Epithelial cell of prostate (primary cell): ENCODE measurements around the gene CAMK4.
A peak's percentile ranks its signal among the peaks of the same experiment; 100 is the strongest.

Source experiments
- DNase-seq: peaks from one replicate; pipeline ENCODE4 v3.0.0-alpha.2; 2011; ENCODE audit warnings: low read depth, low spot score
- H3K27ac ChIP-seq: fragments of 450-650 bp; 2 replicates; pipeline ENCODE4 v1.5.1; 2017; ENCODE audit warnings: mild to moderate bottlenecking

The CAMK4 gene

GRCh38 chr5:111463311-111463710 is 239.1 kb downstream of the CAMK4 start:
- no peak for DNase-seq
- H3K27ac ChIP-seq: no peak overlapping the region

DNA sequence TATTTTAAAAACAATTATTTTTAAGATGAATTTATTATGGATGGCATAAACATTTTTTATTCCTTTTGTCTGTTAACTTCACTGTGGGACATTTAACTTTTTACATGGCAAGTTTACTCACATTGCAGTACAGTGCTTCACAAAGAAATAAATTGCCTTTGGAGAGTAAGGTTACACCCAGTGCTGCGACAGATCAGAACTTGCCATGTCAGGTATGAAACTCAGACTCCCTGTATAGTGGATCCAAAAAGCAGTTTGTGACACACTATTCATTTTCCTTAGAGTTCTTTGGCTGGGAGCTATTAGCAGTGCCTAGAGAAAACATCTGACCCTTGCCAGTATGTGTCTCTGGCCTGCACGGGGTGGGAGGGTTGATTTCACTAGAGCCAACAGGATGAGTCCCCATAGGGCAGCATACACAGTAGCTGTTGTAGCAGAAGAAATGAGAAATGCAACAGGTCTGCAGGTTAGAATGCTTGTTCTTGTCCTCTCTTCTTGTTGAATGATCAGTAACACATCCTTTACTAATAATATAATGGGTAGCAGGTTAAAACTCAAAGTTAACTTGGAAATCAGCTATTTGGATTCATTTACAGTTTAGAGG is 245.2 kb downstream of the CAMK4 start:
- H3K27ac ChIP-seq: no peak overlapping the region

GRCh38 chr5:111469903-111470302 is 245.7 kb downstream of the CAMK4 start:
- DNase-seq: no peak
- H3K27ac ChIP-seq: no peak overlapping the region

More for the DNA sequence above, 245.2 kb downstream of the CAMK4 start:
- no peak for DNase-seq

DNA sequence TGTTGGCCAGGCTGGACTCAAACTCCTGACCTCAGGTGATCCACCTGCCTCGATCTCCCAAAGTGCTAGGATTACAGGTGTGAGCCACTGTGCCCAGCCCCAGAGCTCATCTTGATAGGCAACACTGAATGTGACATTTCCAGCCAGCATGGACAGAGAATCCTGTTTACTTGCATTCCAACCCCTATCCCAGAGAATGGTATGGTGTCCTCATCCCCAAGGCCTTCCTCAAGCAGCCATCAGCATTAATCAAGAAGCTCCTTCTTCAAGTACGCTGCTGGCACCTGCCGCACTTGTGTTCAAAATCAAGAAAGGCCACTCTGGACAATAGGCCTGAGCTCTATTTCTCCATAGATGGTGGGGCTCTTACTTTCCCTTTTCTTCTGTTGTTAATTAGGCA is 247.9 kb downstream of the CAMK4 start:
- DNase-seq: no peak
- no peak overlapping the region for H3K27ac ChIP-seq

DNA sequence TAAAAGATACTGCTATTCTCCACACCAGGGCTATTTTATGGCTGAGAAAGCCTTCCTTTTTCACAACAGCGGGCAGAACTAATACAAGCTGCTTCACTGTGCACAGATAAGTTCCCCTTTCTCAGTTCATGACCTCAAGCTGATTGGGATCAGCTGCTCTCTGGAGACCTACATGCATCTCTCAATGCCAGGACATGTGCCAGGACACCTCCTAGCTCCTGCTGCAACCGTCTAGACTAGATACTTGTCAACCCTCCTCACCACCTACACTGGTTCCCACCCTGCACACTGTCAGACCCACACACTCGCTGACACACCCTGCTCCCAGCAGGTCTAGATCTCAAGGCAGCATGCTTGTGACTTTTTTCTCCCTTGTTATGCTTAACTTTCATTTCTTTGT is 248.4 kb downstream of the CAMK4 start:
- no peak for DNase-seq
- H3K27ac ChIP-seq: no peak overlapping the region

DNA sequence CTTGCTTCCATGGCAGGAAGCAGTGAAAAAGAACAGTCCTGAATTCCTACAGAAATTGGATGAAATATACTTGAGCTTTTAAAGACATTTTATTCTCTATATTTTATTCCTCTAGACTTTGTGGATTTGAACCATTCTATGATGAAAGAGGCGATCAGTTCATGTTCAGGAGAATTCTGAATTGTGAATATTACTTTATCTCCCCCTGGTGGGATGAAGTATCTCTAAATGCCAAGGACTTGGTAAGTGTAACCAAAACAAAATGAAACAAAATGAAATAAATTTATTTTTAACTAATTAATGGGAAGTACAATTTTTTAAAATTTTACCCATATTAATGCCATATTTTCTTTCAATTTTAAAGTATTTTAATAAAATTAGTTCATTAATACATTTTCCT is 254.1 kb downstream of the CAMK4 start:
- no peak for DNase-seq
- no peak overlapping the region for H3K27ac ChIP-seq

DNA sequence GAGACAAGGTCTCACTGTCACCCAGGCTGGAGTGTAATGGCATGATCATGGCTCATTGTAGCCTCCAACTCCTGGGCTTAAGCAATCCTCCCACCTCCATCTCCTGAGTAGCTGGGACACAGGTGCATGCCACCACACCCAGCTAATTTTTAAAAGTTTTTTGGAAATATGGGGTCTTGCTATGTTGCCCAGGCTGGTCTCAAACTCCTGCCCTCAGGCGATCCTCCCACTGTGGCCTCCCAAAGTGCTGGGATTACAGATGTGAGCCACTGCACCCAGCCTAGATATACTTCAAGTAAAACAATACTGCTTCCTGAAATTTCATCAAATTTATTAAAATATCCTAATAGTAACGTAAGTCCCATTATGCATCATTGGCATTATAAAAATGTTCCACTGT is 254.7 kb downstream of the CAMK4 start:
- no peak overlapping the region for H3K27ac ChIP-seq
- no peak for DNase-seq

DNA sequence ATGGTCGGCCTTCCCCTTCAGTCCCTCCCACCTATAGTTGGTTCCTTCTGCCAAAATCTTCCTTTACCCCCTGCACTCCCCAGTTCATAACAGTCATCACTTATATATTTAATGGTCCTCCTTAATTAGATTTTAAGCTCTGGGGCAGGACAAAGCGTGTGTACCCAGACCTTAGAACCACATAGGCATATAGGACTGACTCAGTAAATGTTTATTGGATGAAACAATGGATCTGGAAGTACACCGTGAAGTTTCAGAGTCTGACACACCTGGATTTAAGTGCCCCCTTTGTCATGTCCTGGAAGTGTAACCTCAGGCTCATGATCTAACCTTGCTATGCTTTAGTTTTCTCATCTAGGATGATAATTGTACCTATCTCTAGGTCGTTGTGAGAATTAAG is 256.2 kb downstream of the CAMK4 start:
- no peak for DNase-seq
- H3K27ac ChIP-seq: no peak overlapping the region

DNA sequence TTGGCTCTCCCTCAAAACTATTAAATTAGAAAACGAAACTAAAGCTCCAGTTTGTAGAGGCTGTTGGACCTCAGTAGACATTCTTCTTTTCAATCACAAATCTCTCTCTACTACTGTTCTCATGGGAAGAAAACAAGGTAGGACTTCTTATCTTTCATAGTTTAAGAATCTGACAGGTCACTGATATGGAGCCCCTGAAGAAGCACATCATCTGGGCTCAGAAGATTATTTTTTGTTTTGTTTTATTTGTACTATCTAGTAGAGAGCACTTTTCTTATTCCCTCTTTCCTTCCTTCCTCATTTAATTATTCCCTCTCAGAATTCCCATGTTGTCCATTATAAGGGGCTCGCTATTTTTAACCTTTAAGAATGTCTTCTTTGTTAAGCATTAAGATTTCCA is 261.9 kb downstream of the CAMK4 start:
- no peak overlapping the region for H3K27ac ChIP-seq
- DNase-seq: no peak

DNA sequence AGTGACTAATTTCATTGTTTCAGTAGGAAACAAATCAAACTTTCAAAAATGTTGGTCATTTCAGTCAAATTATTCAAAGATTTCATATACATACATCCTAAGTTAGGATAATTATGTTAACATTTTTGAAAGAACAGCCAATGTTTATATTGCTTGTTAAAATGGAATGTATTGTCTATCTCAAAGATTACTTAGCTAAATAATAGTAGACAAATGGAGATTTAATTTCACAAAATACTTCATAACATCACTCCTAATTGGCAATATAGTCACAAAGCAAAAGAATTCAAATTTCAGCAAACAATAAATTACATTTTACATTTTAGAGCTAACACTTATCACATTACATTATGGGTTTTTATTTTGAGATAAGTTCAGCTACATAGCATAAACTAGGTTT is 262.7 kb downstream of the CAMK4 start:
- no peak overlapping the region for H3K27ac ChIP-seq

DNA sequence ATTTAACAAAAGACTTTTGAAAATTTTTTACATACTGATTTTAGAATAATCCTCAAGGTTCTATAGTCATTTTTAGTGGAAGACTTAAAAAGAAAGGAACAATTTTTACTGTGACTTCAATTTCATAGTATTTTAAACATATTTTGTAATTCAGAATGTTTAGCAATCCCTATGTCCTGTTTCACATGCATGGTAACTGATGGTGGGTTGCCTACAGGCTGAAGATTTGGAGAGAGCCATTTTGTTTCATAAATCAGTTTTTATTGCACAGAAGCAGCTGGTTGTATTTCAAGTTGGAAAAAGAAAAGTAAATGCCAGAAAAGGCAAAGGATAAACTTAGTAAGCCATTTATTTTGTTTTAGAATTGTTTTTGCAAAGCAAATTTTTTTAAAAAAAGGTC is 264.2 kb downstream of the CAMK4 start:
- DNase-seq: no peak
- no peak overlapping the region for H3K27ac ChIP-seq

More for the DNA sequence above, 262.7 kb downstream of the CAMK4 start:
- DNase-seq: no peak

DNA sequence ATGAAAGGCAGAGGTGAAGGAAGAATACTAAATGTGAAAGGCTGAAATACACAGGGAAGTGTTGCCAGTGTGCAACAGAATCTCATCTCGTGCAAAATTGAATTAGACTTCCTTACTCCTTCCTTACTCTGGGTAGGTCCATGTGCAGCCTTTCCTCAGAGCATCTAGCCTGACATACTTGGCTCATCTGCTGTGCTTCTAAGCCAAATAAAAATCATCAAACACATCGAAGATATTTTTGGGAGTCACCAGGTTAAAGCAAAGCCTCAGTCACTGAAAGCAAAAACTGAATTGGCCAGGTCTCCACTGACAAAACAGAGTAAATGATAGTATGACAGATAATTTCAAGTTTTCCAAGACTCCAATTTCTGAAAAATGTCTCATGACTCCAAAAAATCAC is 268.8 kb downstream of the CAMK4 start:
- no peak overlapping the region for H3K27ac ChIP-seq
- no peak for DNase-seq

GRCh38 chr5:111494355-111494999 is 270.3 kb downstream of the CAMK4 start:
- H3K27ac ChIP-seq: peak overlapping the region; percentile 73
- peak; percentile 60 for DNase-seq

DNA sequence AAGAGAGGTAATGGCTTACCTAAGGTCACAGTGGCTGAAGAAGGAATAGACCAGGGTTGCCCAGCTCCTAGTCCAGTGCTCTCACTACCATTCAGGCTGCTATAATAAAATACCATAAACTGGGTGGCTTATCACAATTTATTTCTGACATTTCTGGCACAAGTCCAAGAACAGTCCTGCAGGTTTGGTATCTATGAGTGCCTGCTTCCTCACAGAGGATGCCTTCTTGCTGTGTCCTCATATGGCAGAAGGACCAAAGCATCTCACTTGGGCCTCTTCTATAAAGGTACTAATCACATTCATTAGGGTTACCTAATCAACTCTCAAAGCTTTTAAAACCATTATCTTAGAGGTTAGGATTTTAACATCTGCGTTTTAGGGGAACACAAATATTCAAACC is 271.0 kb downstream of the CAMK4 start:
- no peak for DNase-seq
- peak overlapping the region; percentile 73 for H3K27ac ChIP-seq

- no peak overlapping the region for H3K27ac ChIP-seq
- DNase-seq: no peak
These were observed 274.2 kb downstream of the CAMK4 start for GRCh38 chr5:111498346-111498745.

GRCh38 chr5:111502956-111503355 is 278.8 kb downstream of the CAMK4 start:
- no peak overlapping the region for H3K27ac ChIP-seq
- DNase-seq: no peak

DNA sequence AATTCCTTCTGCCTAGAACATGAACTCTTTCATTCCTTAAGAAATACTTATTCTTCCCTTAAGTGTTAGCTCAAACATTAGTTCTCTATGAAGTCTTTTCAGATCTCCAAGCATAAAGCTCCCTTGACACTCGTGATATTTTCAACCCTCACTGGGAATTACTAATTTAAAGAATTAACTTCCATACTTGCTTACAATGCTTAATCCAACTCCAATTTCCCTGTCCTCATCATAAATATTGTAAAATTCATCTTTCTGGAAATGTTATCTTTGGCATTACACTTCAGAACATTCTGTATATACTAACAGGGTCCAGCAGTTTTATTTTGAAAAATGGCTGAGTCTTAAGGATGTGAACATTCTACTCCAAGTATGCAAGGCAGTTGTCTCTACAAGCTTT is 280.9 kb downstream of the CAMK4 start:
- H3K27ac ChIP-seq: no peak overlapping the region
- no peak for DNase-seq

DNA sequence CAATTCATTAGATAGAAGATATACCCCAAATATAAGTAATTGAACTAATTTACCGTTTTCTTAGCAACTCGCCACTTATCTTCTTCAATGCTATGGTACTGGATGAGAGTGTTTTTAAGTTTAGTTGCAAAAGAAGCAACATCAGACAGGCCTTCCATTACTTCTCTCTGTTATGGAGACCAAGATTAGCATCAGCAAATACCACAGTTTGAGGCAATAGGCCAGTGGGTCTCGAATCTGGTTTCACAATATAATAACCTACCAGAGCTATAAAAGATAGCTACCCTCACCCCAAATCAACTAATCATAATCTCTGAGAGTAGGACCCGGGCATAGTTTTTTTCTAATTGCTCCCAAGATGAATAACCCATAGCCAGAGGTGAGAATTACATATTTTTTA is 283.1 kb downstream of the CAMK4 start:
- DNase-seq: no peak
- no peak overlapping the region for H3K27ac ChIP-seq

DNA sequence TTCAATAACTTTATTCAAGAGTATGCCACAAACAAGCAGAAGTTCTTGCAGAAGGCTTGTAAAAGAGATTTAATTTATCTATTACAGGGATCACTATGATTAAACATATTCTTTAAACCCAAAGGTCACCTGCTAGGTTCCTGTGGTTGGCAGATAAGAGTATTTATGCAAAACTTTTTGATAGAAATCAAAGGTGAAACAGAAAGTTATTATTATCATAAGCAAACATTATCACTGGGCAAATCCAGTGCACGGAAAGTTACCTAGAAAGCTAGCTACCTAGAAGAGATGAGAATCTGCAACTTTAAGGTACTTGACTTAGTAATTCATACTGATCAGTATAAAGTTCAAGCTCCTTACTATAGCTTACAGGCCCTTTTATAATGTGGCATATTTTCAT is 284.9 kb downstream of the CAMK4 start:
- DNase-seq: no peak
- H3K27ac ChIP-seq: no peak overlapping the region

DNA sequence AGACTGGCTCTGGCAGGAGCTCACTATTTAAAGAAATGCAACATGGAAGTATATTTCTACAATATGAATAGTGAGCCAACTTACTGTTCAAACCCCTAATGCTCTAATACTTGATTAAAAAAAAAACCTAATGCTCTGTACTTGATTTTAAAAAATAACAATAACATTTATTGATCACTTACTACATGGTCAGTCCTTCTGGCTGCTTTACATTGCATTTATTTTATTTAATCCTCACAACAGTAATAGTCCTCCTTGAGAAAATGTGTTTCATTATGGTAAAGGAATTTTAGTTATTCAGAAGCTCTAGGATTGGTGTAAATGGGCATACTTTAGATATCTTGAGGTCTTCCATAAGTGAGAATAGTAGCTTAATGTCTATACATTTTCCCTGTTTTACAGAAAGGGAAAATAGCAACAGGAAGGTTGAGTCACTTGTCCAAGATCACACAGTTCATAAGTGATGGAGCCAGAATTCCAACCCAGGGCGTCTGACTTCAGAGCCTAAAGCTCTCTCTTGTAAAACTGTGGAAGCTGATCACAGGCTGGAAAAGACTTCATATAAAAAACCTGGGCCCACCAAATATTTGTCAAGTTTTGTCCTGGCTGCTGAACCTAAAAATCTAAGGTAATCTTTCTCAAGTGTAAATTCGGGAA is 287.1 kb downstream of the CAMK4 start:
- H3K27ac ChIP-seq: peak overlapping the region; percentile 87
- DNase-seq: no peak

DNA sequence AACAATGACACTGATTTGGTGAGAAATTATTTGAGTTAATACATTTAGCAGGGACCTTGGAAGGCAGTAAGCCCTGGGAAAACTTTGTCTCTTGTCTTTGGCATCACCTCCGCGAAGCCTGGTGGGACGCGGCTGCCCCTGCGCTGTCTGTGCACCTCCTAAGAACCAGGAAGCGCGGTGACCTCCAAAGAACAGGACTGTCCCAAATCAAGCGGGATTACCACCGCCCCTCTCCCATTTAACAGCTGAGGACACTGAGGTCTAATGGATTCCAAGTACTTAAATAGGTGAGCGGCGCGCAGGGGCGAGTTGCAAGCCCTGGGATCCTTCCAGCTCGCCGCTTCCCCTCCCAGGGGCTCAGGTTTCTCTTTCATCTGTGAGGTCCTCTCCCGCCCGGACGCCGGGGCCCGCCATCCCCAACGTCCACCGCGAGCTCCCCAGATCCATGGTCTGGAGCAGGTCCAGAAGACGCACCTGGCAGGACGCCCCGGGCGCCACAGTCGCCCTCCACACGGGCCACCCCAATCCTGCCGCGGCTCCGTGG is 287.7 kb downstream of the CAMK4 start:
- H3K27ac ChIP-seq: peak overlapping the region; percentile 87
- DNase-seq: no peak
